HCEC 1CT (cell line): ENCODE measurements around the gene SH3RF1.

ENCODE experiments used
- DNase-seq: peaks from one replicate; pipeline ENCODE4 v3.0.0-alpha.2; 2017

Gene SH3RF1

GRCh38 chr4:169058312-169058711 is 212.4 kb downstream of the SH3RF1 start:
- no peak for DNase-seq

GRCh38 chr4:169054879-169055278 is 215.9 kb downstream of the SH3RF1 start:
- DNase-seq = no peak

DNA sequence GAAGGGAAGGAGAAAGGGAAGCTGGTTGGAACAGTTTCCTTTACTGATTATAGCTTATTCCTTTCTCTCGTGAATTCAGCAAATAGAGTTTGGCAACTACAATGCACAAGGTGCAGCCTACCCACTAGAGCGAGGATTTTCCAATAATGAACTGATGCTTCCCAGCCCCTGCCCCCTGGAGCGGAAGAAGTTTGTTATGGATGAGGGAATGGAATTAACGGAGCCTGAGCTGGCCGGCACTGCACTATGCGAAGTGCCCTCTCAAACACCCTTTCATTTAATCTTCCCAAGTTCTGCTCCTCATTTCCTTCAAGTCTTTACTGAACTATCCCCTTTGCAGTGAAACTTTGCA is 218.2 kb downstream of the SH3RF1 start:
- no peak for DNase-seq

- DNase-seq = no peak
These were observed 218.8 kb downstream of the SH3RF1 start for GRCh38 chr4:169051761-169052593.

- no peak for DNase-seq
These were observed 219.6 kb downstream of the SH3RF1 start for GRCh38 chr4:169050881-169051760.

DNA sequence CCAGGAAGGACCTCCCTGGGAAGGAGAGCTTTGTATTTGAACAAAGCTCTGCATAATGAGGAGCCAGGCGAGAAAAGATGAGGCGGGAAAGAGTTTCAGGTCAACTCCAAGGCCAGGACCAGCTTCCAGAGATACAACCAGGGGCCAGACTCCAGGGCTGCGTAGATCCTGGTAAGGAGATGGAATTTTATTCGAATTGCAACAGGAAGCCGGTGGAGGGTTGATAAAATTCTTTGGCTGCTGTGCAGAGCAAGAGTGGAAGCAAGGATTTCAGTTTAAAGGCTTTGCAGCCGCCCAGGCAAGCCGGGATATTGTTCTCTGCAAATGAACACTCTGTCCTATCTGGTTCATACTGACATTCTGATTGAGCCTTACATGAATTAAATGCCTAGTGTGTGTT is 220.5 kb downstream of the SH3RF1 start:
- no peak for DNase-seq

DNA sequence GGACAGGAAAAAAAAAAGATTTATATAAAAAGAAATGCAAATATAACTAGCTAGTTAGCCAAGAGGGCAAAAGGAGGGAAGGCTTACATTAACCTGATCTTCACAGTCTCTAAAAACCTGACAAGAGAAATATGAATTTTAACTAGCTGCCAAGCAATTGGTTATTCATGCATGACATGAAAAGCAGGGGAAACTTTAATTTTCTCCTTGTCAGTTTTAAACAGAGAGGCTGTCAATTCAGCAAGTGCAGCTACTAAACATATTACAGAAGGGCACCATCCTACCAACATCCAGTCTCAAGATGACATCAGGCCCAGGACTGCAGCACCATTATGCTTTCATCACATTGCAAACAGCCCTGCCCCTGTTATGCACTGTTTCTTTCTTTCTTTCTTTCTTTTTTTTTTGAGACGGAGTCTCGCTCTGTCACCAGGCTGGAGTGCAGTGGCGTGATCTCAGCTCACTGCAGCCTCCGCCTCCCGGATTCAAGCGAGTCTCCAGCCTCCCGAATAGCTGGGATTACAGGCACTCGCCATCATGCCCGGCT is 221.8 kb downstream of the SH3RF1 start:
- DNase-seq = no peak

GRCh38 chr4:169047956-169048355 is 222.8 kb downstream of the SH3RF1 start:
- no peak for DNase-seq

DNA sequence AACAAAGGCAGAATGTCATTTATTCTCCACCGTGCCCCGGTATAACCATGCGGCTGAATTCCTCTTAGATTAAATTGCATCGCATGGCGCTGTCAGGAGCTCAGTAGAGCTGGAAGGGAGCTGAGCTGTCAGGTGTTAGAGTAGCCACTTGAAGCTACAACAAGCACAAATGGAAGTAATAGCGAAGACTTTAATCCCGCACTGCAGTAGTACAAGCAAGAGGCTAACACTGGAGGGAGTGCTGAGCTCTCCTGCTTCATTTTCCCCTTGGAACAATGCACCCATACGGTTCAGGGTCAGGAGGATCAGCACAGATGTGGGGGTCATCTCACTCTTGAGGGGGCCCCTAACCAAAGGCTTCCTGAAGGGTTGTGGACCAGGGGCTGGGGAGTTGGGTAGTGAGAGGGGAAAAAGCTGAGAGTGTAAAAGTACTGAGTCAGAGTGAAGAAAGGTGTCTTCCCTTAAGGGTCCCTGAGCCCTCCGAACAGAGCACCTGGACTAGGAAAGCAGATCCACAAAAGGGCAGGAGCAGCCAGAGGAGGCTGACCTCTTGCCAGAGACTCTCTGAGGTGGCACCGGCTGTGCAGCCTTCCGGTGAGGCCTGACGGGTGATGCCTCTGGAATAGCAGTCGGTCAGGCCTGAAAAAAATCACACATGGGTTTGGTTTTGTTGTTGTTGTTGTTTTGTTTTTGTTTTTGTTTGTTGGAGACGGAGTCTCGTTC is 224.7 kb downstream of the SH3RF1 start:
- DNase-seq = no peak

- no peak for DNase-seq
These were observed 225.9 kb downstream of the SH3RF1 start for GRCh38 chr4:169044714-169045447.
